Placental pericyte (primary cell): ENCODE measurements around the gene CLIP1. TPM values are rescaled to one million over a fixed set of nuclear protein-coding genes. Genes with fewer than 3 reads are reported as not detected.

Experiments
- total RNA-seq: library from RNA; depleted of rRNA; stranded (reverse); fragments of >200 nt; gene quantifications from 2 replicates; pipeline ENCODE4 v1.2.3, GENCODE V29; 2012

CLIP1 gene
- 56.7 and 107 TPM in 2 replicates for total RNA-seq

GRCh38 chr12:122421821-122422729 is at the start of gene CLIP1:
TSS of gene CLIP1 (minus strand) at chr12:122422669. CDS start at chr12:122380452, 42,217 bp downstream.

GRCh38 chr12:122266230-122266901 is 156.1 kb downstream of the CLIP1 start, which contains the start of gene VPS33A:
TSS of gene VPS33A (minus strand) at chr12:122266494. CDS start at chr12:122266408, 86 bp downstream.

GRCh38 chr12:122225683-122226365 is 196.6 kb downstream of the CLIP1 start, which contains the start of gene DIABLO:
TSS of gene DIABLO (minus strand) at chr12:122226052. CDS start at chr12:122226014, 38 bp downstream.

Other genes starting within 250 kb of the CLIP1 start
- gene IL31, start 248.4 kb downstream of the CLIP1 start, total RNA-seq = not detected in 2 replicates
- 1.8 and 1.9 TPM in 2 replicates for gene LRRC43, start 239.5 kb downstream of the CLIP1 start, total RNA-seq
- 0.14 and 0.22 TPM in 2 replicates for gene B3GNT4, start 219.0 kb downstream of the CLIP1 start, total RNA-seq
- gene DIABLO, start 196.6 kb downstream of the CLIP1 start, total RNA-seq = 63.7 and 80.3 TPM in 2 replicates
- gene VPS33A, start 156.2 kb downstream of the CLIP1 start, total RNA-seq = 28.6 and 33.3 TPM in 2 replicates
- gene ZCCHC8, start 78.3 kb upstream of the CLIP1 start, total RNA-seq = 17.9 and 21.9 TPM in 2 replicates
- gene RSRC2, start 104.3 kb upstream of the CLIP1 start, total RNA-seq = 42.5 and 44.2 TPM in 2 replicates
- 4.8 and 62.3 TPM in 2 replicates for gene KNTC1, start 104.6 kb upstream of the CLIP1 start, total RNA-seq